HG02798 (cell line): ENCODE results near the gene FRAS1.

Source experiments
- ATAC-seq: cut with Tn5 transposase; IDR thresholded peaks from one replicate; pipeline ENCODE4 v1.9.1; 2021; ENCODE audit warnings: mild to moderate bottlenecking; ENCODE audit not compliant: unreplicated experiment, poor library complexity

The FRAS1 gene

GRCh38 chr4:78557841-78558240, 500.7 kb downstream of the FRAS1 start:
- ATAC-seq = no peak

GRCh38 chr4:78558410-78558809, 501.3 kb downstream of the FRAS1 start:
- ATAC-seq = no peak

- ATAC-seq = no peak
These were observed 503.3 kb downstream of the FRAS1 start for GRCh38 chr4:78560296-78560963.

- no peak for ATAC-seq
These were observed 504.6 kb downstream of the FRAS1 start for GRCh38 chr4:78561677-78562076.

GRCh38 chr4:78562687-78563086, 505.6 kb downstream of the FRAS1 start:
- no peak for ATAC-seq

- no peak for ATAC-seq
These were observed 508.8 kb downstream of the FRAS1 start for GRCh38 chr4:78565971-78566372.

- peak; percentile 82 for ATAC-seq
These were observed 509.8 kb downstream of the FRAS1 start for GRCh38 chr4:78566834-78567499.

- ATAC-seq = no peak
These were observed 510.5 kb downstream of the FRAS1 start for GRCh38 chr4:78567500-78568060.

- peak; percentile 59 for ATAC-seq
These were observed 511.6 kb downstream of the FRAS1 start for GRCh38 chr4:78568640-78569305.

- ATAC-seq = no peak
These were observed 512.2 kb downstream of the FRAS1 start for GRCh38 chr4:78569306-78569821.

GRCh38 chr4:78570117-78570516, 513.0 kb downstream of the FRAS1 start:
- no peak for ATAC-seq

GRCh38 chr4:78571804-78572203, 514.7 kb downstream of the FRAS1 start:
- ATAC-seq = no peak

- ATAC-seq = no peak
These were observed 521.7 kb downstream of the FRAS1 start for GRCh38 chr4:78578674-78579425.

- ATAC-seq = no peak
These were observed 524.5 kb downstream of the FRAS1 start for GRCh38 chr4:78581618-78582017.

- no peak for ATAC-seq
These were observed 527.9 kb downstream of the FRAS1 start for GRCh38 chr4:78584863-78585547.

GRCh38 chr4:78585633-78586032, 528.5 kb downstream of the FRAS1 start:
- no peak for ATAC-seq

- no peak for ATAC-seq
These were observed 531.9 kb downstream of the FRAS1 start for GRCh38 chr4:78588894-78589545.

- no peak for ATAC-seq
These were observed 534.3 kb downstream of the FRAS1 start for GRCh38 chr4:78591404-78591803.

- ATAC-seq = peak; percentile 69
These were observed 535.1 kb downstream of the FRAS1 start for GRCh38 chr4:78592088-78592783.
